Heart right ventricle (tissue), 16 donors: ENCODE results near the gene FBXL19. TPM values are rescaled to one million over a fixed set of nuclear protein-coding genes. Genes with fewer than 3 reads are reported as not detected.

ENCODE experiments used
- ATAC-seq, 8 donors: fragments of 200-7000 bp; cut with Tn5 transposase; one replicate each; pipeline ENCODE4 v1.9.1; 2020; ENCODE audit warnings: mild to moderate bottlenecking in 8 of 8, moderate library complexity in 8 of 8, moderate number of reproducible peaks in 1 of 8
- DNase-seq, 2 donors: peaks; one replicate each; pipeline ENCODE4 v3.0.0-alpha.2; 2020
- H3K27ac ChIP-seq, 10 donors: fragments of 200-600 bp; sonication (generic) in 2 of 10; one replicate each; pipeline versions ENCODE4 v1.5.0 to v1.8.0; 2020 to 2022; ENCODE audit warnings: mild to moderate bottlenecking in 3 of 10
- H3K27me3 ChIP-seq, 7 donors: fragments of 200-600 bp; one replicate each; pipeline ENCODE4 v1.8.0; 2021 to 2022; ENCODE audit warnings: mild to moderate bottlenecking in 2 of 7
- H3K36me3 ChIP-seq, 9 donors: fragments of 200-600 bp; sonication (generic) in 1 of 9; one replicate each; pipeline versions ENCODE4 v1.5.0 to v1.8.0; 2020 to 2022; ENCODE audit warnings: mild to moderate bottlenecking in 2 of 9
- H3K4me1 ChIP-seq, 9 donors: fragments of 200-600 bp; sonication (generic) in 1 of 9; one replicate each; pipeline versions ENCODE4 v1.5.0 to v1.8.0; 2020 to 2022; ENCODE audit warnings: mild to moderate bottlenecking in 4 of 9
- H3K4me3 ChIP-seq, 10 donors: fragments of 200-600 bp; sonication (generic) in 2 of 10; one replicate each; pipeline versions ENCODE4 v1.5.0 to v1.8.0; 2020 to 2022; ENCODE audit warnings: mild to moderate bottlenecking in 7 of 10, moderate library complexity in 2 of 10
- H3K9me3 ChIP-seq, 11 donors: fragments of 200-600 bp in 10 of 11; sonication (generic) in 2 of 11; one replicate each; pipeline versions ENCODE4 v1.5.0 to v1.8.0; 2013 to 2022; ENCODE audit warnings: mild to moderate bottlenecking in 2 of 11, control low read depth in 1 of 11, moderate library complexity in 1 of 11
- WGBS, 2 donors: extraction: QIAGEN DNeasy Blood & Tissue Kit; methylation state at CpG; one replicate each; pipeline ENCODE4 v1.1.7; 2013; ENCODE audit warnings: inconsistent platforms in 1 of 2; 5-methylcytosine and 5-hydroxymethylcytosine counted together
- intact Hi-C, 10 donors: fragments of 100-400 bp; cut with DNase I; formaldehyde crosslinking; loops; one replicate each; pipeline versions ENCODE4 v1.11.1 to v1.14.2; 2022
- polyA plus RNA-seq, 2 donors: library from polyadenylated mRNA; stranded (reverse); fragments of 200-250 nt; gene quantifications; one replicate each; pipeline ENCODE4 v1.2.3, GENCODE V29; 2013
- total RNA-seq, 10 donors: library from RNA; stranded (reverse); fragmentation: NEBNext Ultra II Directional in 3 of 10; extraction: Animal tissue kit (Norgen Biotek cat#: 25700) in 3 of 10; gene quantifications; one replicate each; pipeline versions ENCODE4 v1.2.1 to v1.2.4, GENCODE V29; 2021 to 2023
- TF ChIP-seq, protein P1 (sequence below), 9 donors: fragments of 200-600 bp; sonication (generic) in 2 of 9; IDR thresholded peaks; one replicate each; pipeline versions ENCODE4 v1.5.0 to v1.8.0; 2021 to 2022; ENCODE audit warnings: antibody characterized with exemption in 9 of 9, mild to moderate bottlenecking in 5 of 9, moderate library complexity in 1 of 9
- donor health status: Arrhythmogenic right ventricular cardiomyopathy.
- donor health status: ischemic (EF 13 %, LVEDD 7.1; RV severe dilation, severe dysfunction).
- donor health status: healthy with polysubstance abuse.
- donor health status: DM: no; HTN: yes; CAD: no.
- donor health status: DM: no; HTN: no; CAD: no.
- donor health status: ischemic (EF 25% LVEDD 6.9; RV normal size, moderate dysfunction).
- donor health status: ischemic (EF 25% LVEDD 5.7; RV mildly dilated, moderate dysfunction).
- donor health status: healthy.
- donor health status: DM: yes; HTN: yes; CAD: no.
- donor health status: Ischemic cardiomyopathy.
- donor health status: ischemic (EF 35%, LVEDD 5.7; RV mildly dilated, moderate dysfunction).
- donor health status: nonischemic (EF 11% LVEDD 7.7; RV severe dilation, severe dysfunction).
- donor health status: DM: yes; HTN: yes; CAD: no.
- donor health status: PGD.
- donor health status: ischemic (EF 29% LVEDD 5.4; RV normal size, mild dysfunction).
- donor health status: nonischemic (EF 23%, LVEDD 6.1; RV moderate dilation, normal function).

The FBXL19 gene
- total and polyA plus RNA-seq, 12 donors, result 4.1 to 14.1 (median 5.8) TPM

DNA sequence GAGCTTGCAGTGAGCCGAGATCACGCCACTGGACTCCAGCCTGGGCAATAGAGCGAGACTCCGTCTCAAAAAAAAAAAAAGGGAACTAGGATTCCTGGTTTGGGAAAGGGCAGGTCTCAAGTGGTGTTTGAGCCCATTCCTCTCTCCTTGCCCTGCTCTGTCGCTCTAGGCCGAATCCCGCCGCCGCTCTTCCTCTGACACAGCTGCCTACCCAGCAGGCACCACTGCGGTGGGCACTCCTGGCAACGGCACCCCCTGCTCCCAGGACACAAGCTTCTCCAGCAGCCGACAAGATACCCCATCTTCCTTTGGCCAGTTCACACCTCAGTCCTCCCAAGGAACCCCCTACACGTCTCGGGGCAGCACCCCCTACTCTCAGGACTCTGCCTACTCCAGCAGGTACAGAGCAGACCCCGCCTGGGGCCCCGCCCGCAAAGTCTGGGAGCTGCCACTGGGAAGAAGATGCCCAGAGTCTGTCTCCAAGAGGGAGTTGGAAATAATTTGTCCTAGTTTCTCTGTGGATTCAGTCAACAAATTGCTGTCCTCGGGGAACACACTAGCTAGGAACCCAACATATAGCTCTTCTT lies 40.6 kb downstream of the FBXL19 start:
- ATAC-seq (no peak), DNase-seq (no peak)
- TF ChIP-seq, protein P1, sequence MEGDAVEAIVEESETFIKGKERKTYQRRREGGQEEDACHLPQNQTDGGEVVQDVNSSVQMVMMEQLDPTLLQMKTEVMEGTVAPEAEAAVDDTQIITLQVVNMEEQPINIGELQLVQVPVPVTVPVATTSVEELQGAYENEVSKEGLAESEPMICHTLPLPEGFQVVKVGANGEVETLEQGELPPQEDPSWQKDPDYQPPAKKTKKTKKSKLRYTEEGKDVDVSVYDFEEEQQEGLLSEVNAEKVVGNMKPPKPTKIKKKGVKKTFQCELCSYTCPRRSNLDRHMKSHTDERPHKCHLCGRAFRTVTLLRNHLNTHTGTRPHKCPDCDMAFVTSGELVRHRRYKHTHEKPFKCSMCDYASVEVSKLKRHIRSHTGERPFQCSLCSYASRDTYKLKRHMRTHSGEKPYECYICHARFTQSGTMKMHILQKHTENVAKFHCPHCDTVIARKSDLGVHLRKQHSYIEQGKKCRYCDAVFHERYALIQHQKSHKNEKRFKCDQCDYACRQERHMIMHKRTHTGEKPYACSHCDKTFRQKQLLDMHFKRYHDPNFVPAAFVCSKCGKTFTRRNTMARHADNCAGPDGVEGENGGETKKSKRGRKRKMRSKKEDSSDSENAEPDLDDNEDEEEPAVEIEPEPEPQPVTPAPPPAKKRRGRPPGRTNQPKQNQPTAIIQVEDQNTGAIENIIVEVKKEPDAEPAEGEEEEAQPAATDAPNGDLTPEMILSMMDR (IDR thresholded peaks at IDR 0.05), result no peak
- H3K27me3 ChIP-seq, result no peaks in the 10 kb centered on the region
- intact Hi-C loops, result no loop called here
- no peak overlapping the region for H3K27ac ChIP-seq
- 92 to 97% methylated on average over 18 of the region's 18 CpGs for WGBS, 2 donors
- H3K4me1 ChIP-seq, result peaks cover under 1 to 5% (median 4%) of the 10 kb centered on the region in 9 donors
- H3K36me3 ChIP-seq, result peaks cover 0 to 100% (median 97%) of the 10 kb centered on the region in 9 donors
- H3K9me3 ChIP-seq, result no peaks in the 10 kb centered on the region
- no peak overlapping the region for H3K4me3 ChIP-seq

DNA sequence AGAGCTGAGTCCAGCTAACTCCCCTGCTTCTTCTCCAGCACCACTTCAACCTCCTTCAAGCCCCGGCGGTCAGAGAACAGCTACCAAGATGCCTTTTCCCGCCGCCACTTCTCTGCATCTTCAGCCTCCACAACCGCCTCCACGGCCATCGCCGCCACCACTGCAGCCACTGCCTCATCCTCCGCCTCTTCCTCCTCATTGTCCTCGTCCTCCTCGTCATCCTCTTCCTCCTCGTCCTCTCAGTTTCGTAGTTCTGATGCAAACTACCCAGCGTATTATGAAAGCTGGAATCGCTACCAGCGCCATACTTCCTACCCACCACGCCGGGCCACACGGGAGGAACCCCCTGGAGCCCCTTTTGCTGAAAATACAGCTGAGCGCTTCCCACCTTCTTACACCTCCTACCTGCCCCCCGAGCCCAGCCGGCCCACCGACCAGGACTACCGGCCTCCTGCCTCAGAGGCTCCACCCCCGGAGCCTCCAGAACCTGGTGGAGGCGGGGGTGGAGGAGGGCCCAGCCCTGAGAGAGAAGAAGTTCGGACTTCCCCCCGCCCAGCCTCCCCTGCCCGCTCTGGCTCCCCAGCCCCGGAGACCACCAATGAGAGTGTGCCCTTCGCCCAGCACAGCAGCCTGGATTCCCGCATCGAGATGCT lies 41.3 kb downstream of the FBXL19 start:
- WGBS, 2 donors, result 89 to 90% methylated on average over 33 of the region's 33 CpGs
- H3K27ac ChIP-seq, result no peak overlapping the region
- H3K9me3 ChIP-seq, result no peaks in the 10 kb centered on the region
- TF ChIP-seq, protein P1 (IDR thresholded peaks at IDR 0.05), result no peak
- ATAC-seq, result peak in 1 of 8 donors; percentile 23
- no peaks in the 10 kb centered on the region for H3K27me3 ChIP-seq
- H3K36me3 ChIP-seq, result peaks cover 0 to 100% (median 96%) of the 10 kb centered on the region in 9 donors
- H3K4me1 ChIP-seq, result no peaks in the 10 kb centered on the region
- intact Hi-C loops, result no loop called here
- H3K4me3 ChIP-seq, result no peak overlapping the region
- DNase-seq, result no peak

DNA sequence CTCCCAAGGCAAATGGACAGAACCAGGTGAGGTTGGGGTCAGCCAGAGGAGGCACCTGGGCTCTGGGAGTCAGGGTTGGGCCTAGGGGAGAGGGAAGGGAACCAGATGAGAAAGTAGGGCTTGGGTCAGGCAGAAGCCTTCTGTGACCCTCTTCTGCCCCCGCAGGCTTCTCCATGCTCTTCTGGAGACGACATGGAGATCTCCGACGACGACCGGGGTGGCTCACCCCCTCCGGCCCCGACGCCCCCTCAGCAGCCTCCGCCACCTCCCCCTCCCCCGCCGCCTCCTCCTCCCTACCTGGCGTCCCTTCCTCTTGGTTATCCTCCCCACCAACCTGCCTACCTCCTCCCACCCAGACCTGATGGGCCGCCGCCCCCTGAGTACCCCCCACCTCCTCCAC lies 42.1 kb downstream of the FBXL19 start:
- Histone ChIP-seq H3K27me3 (no peaks in the 10 kb centered on the region), H3K36me3 (peaks cover 0 to 100% (median 92%) of the 10 kb centered on the region in 9 donors), H3K9me3 (no peaks in the 10 kb centered on the region), H3K4me3 (no peak overlapping the region), H3K27ac (no peak overlapping the region), H3K4me1 (no peaks in the 10 kb centered on the region)
- TF ChIP-seq, protein P1 (IDR thresholded peaks at IDR 0.05), result no peak
- WGBS, 2 donors, result 88 to 90% methylated on average over 14 to 15 of the region's 15 CpGs
- intact Hi-C loops, result no loop called here
- DNase-seq (no peak), ATAC-seq (peak in 2 of 8 donors; percentile 8 to 11)

DNA sequence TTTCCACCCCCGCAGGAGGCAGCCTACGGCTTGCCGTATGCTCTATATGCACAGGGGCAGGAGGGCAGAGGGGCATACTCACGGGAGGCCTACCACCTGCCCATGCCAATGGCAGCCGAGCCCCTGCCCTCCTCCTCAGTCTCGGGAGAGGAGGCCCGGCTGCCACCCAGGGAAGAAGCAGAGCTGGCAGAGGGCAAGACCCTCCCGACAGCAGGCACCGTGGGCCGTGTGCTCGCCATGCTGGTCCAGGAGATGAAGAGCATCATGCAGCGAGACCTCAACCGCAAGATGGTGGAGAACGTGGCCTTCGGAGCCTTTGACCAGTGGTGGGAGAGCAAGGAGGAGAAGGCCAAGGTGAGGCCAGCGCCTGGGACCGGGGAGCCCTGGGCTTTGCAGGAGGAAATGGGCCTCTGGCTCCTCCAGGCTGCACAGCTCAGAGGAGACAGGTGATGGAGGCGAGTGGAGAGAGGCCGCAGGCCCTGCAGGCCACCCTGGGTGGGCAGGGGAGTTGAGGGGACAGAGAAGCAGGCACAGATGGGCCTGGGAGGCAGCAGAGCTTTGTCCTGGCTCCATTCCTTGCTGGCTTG lies 42.8 kb downstream of the FBXL19 start:
- peaks cover 0 to 100% (median 92%) of the 10 kb centered on the region in 9 donors for H3K36me3 ChIP-seq
- no peaks in the 10 kb centered on the region for H3K9me3 ChIP-seq
- TF ChIP-seq, protein P1 (IDR thresholded peaks at IDR 0.05), result no peak
- no peaks in the 10 kb centered on the region for H3K27me3 ChIP-seq
- H3K27ac ChIP-seq, result no peak overlapping the region
- ATAC-seq (peak in 1 of 8 donors; percentile 18), DNase-seq (no peak)
- 93 to 94% methylated on average over 19 of the region's 19 CpGs for WGBS, 2 donors
- no peak overlapping the region for H3K4me3 ChIP-seq
- intact Hi-C loops, result no loop called here
- H3K4me1 ChIP-seq, result no peaks in the 10 kb centered on the region
